Inflammatory macrophage (primary cell): ENCODE data around the gene FBXO44.

Experiments
- DNase-seq, 2 donors: peaks; one replicate each; pipeline ENCODE4 v3.0.0-alpha.2; 2020 to 2022

Gene FBXO44

DNA sequence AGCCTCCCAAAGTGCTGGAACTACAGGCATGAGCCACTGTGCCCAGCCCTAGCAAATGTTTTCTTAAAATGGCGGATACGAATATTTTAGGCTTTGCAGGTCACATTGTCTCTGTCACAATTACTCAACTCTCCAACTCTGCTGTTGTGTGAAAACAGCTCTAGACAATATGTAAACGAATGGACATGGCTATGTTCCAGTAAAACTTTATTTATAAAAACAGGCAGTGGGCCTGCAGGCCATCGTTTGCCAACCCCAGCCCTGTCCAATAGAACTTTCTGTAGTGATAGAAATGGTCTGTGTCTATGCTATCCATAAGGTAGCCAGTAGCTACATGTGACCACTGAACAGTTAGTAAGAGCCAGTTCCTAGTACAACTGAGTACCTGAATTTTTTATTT is 5.1 kb downstream of the FBXO44 start:
- DNase-seq, result no peak

DNA sequence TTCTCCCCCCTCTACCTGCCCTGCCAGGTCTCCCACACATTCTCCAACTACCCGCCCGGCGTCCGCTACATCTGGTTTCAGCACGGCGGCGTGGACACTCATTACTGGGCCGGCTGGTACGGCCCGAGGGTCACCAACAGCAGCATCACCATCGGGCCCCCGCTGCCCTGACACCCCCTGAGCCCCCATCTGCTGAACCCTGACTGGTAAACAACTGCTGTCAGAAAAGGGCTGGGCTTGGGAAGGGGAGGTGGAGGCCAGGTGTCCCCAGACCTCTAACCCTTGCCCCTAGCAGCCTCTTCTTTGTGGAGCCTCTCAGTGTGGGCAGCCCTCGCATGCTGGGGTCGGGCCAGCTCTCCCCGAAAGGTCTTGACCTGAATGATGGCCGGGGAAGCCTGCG is 6.4 kb downstream of the FBXO44 start:
- DNase-seq, result no peak

DNA sequence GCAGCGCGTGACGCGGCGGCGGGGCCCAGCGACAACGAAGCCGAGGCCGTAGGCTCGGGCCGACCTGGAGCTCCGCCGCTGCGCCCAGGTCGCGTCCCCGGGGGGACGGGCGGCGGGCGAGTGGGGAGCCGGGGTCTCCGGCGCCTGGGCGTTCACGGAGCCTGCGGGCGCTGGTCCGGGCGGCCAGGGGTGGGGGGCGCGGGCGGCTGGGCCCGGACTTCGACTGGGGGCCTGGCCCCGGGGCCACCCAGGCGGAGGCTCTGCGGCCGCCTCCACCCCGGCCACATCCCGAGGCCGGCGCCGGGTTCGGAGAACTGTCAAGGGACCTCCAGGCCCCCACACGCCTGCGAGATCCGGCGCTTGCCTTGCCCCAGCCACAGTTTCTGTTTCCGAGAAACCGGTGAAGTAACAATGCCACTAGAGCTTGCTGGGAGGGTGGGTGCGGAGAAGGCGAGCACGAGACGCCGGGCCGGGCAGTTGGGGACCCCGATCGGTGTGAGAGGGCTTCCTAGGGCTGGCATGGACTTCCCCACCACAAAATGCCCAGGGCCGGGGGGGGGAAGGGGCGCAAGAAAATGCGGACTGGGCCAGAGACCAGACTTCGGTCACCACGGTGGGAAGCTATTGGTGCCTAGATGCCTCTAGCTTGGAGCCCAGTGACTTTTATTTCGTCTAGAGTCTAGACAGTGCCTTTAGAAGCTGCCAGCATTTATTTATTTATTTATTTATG is 9.8 kb downstream of the FBXO44 start:
- peak; percentile 58 to 70 for DNase-seq

DNA sequence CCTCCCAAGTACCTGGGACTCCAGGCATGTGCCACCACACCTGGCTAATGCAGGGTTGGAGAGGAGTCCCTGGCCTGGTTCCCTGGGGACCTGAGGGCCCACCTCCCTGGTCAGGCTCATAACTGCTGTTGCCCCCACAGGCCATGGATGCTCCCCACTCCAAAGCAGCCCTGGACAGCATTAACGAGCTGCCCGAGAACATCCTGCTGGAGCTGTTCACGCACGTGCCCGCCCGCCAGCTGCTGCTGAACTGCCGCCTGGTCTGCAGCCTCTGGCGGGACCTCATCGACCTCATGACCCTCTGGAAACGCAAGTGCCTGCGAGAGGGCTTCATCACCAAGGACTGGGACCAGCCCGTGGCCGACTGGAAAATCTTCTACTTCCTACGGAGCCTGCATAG is 13.8 kb downstream of the FBXO44 start:
- DNase-seq, result no peak

DNA sequence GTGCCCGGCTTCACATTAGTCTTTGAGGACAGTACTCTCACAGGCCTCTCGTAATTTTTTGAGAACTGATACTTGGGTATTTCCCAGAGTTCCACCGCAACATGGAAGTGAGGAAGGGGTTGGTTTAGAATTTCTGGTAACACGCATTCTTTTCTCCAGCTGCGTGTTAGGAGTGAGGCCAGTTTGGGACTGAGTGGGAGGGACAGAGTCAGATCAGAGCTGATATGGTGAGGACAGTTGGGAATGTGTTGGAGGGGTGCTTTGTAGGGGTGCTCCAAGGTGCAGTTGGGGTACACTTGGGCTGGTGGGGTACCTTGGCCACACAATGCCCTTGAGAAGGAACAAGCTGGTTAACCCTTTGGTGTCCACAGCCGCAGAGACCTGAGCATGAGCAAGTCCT is 16.1 kb downstream of the FBXO44 start:
- DNase-seq, result peak in 1 of 2 donors; percentile 31

DNA sequence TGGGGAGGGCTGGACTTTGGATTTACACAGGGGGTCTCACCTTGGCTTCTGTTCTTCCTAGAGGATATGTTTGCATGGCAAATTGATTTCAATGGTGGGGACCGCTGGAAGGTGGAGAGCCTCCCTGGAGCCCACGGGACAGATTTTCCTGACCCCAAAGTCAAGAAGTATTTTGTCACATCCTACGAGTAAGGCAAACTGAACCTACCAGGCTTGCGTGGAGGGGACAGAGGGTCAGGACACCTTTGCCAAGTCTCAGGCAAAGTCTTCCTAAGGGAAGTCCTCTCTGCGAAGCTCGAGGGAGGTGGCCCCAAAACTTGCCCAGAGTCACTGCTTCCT is 16.5 kb downstream of the FBXO44 start:
- peak in 1 of 2 donors; percentile 40 for DNase-seq

DNA sequence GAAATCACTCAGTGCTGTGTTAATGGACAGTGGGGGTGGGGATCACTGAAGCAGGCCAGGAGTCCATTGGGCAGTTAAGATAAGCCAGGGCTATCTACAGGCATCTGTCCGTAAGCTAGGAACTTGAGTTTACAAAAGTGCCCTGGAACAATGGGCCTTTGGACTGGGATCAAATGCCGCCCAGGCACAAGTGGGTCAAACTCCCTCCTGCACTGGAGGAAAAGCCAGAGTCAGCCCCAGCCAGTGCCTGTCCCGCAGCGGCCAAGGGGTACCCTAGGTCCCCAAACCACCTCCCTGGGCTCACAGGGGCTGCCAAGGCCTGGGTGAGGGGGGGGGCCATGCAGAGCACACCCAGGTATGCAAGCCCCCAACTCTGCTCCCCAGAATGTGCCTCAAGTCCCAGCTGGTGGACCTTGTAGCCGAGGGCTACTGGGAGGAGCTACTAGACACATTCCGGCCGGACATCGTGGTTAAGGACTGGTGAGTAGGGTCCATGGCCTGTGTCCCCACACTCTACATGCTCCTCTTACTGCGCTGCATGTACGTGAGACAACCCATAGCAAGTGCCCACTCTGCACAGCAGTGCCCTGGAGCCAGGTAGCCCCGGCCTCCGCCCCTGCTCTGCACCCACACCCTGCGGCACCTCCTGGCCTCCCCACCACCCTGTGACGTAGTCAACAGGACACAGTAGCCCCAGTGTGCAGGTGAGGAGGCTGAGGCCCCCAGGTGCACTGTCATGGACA is 17.0 kb downstream of the FBXO44 start:
- DNase-seq, result peak in 1 of 2 donors; percentile 18

DNA sequence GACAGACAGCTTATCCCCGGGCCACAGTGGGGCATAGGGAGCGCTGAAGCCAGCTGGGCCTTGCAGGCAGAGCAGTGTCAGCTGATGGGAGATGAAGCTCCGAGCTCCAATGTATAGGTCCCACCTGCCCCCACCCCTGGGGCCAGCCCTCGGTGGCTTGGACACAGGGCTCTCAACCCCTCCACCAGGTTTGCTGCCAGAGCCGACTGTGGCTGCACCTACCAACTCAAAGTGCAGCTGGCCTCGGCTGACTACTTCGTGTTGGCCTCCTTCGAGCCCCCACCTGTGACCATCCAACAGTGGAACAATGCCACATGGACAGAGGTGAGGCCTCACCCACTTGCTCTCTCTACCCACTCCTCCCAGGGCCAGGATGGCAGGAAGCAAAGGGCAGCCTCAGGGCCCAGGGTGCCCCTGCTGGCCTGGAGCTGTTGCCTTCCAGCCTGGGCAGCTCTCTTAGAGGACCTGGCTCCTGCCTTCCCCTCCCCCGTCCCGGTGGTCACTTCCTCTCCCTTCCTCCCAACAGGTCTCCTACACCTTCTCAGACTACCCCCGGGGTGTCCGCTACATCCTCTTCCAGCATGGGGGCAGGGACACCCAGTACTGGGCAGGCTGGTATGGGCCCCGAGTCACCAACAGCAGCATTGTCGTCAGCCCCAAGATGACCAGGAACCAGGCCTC is 18.6 kb downstream of the FBXO44 start:
- no peak for DNase-seq

DNA sequence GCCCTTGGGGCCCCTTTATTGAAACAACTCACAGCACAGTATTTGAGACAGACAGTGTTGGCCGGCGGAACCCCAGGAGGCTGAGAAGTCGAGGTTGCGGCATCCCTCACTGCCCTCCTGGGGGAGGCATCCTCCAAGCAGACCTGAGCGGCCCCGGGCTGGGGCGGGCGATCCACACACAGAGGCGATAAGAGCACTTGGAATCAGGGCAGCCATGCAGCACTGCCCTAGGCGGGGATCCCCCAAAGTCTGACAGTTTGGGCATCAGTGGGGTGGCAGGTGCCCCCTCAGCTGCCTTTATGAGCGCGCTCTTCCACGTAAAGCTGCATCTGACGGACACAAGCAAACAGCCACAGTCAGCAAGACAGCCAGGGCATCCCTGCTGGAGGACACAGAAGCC is 19.8 kb downstream of the FBXO44 start:
- no peak for DNase-seq

DNA sequence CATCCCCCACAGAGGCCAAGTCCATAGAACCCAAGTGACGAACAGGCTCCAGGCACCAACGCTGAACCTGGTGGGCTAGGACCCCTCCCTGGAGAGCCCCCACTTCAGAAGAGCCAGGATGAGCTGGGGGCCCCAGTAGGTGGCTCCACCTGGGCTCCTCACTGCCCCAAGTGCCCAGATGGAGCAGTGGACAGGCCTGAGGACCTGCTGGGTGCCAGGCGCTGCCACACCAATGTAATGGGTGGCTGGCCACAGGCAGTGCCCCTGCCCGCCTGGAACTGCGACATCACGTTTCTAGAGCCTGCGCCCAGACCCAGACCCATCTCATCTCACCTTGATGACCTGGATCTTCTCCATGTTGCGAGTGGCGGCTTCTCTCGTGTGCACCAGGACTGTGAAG is 20.6 kb downstream of the FBXO44 start:
- DNase-seq, result no peak

DNA sequence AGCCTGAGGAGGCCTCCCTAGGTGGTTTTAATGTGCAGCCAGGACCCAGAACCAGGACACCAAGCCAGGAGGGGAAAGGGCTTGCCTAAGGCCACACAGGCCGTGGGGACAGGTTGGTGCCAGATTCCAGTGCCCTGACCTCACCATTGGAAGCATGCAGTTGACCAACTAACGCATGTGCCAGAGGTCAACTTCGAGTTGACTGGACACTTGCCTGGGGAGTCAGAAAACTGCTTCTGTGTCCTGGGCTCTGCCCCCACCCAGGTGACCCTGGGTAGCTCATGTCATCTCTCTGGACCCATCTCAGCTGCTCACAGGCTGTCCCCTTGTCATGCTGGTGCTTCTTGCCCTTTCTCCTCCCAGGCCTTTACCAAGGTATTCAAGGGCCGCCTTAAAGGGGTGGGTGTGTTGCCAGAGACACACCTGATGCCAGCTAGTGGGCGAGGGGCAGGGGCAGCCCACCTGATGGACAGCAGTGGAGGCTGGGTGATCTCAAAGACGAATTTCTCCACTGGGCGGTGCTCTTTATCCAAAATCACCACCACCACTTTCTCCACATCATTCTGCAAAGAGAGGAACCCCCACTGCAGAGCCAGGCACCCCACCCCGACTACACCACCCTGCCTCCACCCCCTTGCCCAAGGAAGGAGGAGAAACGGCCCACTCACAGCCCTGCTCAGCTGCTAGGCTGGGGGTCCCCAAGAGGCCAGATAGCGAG is 21.9 kb downstream of the FBXO44 start:
- DNase-seq, result no peak

DNA sequence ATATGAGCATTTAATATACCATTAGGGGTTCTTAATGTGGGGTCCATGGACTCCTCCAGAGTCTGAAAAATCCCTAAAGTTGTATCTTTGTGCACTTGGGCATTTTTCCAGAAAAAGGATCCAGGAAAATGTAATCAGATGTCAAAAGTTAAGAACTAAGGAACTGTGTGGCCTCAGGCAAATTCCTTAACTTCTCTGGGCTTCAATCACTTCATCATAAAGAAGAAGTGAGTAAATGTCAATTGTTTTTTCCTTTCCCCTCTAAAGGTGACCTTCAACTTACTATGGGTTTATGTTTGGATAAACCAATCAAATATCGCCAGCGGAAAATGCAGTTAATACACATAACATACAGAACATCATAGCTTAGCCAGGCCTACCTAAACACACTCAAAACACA is 23.8 kb downstream of the FBXO44 start:
- no peak for DNase-seq

DNA sequence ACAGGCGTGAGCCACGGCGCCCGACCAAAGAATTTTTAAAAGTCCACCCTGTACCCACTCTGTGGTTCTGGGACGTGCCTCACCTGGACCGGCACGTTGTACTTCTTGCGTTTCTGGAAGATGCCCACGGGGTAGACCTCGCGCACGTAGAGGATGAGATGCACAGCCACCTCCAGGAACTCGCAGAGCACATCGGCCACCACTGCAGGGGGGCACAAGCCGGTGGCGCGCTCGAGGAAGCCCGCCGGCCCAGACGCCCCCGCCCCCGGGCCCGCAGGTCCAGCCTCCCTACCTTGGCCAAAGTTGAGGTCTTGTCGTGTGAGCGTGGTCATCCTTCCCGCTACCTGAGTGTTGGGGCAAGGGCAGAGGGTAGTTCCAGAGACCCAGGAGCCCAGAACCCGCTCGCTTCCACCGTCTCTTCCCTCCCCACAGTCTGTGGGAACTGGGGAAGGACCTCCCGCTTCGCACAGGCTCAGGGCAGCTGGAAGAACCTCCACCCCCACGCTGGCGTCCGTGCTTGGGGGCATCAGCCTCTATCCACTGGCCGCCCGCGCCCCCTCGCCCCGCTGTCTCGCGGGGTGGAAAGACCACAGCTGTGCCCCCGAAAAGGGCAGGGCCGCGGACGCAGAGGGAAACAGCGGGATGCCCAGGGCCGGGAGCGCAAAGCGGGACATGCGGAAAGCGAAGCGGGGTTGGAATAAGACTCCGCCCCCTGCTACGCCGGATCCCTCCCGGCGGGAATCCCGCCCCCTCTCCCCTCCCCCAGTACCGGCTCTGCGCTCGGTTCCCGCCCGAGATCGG is 25.8 kb downstream of the FBXO44 start:
- no peak for DNase-seq

DNA sequence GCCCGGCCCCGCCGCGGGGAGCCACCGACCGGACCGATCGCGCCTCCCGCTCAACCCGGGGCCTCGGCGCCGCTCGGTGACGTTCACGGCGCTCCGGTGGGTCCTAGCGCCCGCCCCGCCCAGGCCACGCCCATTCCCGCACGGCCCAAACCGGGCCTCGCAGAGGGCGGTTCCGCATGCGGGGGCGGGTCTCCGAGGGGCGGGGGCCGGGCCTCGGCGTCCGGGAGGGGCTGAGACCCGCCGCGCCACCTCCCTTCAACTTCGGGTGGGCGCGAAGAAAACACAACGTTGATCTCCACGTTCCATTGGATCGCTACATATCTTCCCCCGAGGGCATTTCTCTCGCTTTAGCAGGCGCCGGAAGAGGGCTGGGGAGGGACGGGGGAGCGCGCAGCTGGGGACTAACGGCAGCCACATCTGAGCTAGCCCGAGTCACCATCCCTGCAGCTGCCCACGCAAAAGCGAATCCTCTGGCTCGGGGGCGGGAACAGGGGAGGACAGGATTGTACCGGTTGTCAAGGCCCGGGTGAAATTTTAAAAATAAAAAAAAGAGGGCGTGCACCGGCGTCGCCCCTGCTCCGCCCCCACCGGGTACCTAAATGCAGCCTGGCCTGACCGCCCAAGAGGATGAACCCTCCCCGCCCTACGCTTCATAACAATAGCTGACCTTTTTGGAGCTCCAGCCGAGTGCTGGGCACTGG is 26.5 kb downstream of the FBXO44 start, which contains the start of gene MAD2L2:
TSS of gene MAD2L2 (minus strand) at position 78 of the 701 bp plus-strand sequence. CDS start 547 bp downstream, outside the sequence.
- DNase-seq, result peak; percentile 81 to 86

DNA sequence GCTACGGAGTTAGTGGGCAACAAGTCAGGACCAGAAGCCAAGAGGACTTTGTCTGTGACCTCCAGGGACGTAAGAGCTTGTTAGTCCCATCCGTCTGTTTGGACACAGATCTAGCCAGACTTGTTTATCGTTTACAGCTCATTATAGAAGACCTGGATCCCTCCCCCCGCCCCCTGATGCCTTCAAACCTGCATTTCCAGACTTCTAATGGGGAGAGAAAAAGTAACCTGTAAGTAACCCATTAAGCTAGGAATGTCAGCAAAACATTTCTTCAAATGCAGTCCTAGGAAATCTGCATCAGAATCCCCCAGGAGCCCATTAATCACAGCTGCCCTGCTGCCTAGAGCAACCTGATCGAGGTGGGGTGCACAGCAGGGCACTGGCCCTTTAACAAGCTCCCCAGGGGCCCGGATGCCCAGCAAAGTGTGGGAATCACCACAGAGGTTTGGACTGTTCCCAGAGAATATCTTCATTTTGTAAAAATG is 27.7 kb downstream of the FBXO44 start:
- DNase-seq, result no peak

DNA sequence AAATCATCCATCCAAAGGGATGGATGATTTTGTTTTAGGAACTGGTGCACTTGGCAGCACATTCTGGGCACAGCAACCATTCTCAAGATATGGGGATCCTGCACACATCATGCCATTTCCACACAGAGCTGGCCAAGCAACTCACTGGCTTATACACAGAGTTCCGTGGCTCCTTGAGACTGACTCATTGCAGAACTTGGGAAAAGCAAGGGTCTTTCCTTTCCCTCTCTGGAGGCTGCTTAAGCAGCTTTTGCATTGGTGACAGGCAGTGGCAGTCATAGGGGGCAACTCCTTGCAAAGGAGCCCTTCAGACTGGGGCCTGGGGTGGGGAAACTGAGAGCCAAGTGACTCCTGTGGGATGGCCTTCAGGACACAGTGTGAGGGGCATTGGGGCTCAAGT is 28.1 kb downstream of the FBXO44 start:
- DNase-seq, result no peak

DNA sequence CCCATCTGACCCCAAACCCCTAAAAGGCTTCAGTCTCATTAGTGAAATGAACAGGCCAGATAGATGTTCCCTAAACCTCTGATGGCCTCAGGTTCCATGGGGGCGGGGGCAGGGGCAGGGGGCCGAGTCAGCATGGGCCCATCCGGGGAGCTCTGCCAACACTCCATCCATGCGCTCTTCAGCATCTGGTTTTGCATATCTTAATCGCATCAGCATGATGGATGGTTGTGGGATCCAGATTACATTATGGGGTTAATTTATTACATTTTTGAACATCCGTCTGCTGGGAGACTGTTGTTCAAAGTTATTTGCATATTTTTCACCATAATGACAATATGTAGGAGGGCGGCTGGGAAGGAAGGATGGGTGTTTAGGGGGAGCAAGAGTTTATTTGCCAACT is 29.4 kb downstream of the FBXO44 start:
- no peak for DNase-seq

DNA sequence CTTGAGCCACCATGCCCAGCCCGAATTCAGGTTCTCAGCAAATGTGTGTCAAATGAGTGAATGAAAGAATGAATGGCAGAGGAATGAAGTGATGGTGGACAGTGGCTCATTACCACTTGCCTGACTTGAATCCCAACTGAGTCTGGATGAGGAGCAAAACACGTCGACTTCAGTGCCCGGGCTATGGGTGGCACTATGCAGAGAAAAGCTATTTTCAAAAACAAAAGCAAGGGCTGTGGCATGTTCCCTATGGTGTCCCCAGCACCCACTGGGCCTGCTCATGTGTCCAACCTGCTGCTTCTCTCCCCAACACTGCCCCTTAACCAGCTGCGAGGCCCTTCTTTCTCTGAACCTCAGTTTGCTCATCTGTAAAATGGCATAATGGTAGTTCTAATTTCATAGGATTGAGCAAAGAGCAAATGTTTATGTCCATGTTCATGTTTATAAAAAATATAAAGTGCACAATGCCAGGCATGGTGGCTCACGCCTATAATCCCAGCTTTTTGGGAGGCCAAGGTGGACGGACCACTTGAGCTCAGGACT is 30.6 kb downstream of the FBXO44 start:
- no peak for DNase-seq

DNA sequence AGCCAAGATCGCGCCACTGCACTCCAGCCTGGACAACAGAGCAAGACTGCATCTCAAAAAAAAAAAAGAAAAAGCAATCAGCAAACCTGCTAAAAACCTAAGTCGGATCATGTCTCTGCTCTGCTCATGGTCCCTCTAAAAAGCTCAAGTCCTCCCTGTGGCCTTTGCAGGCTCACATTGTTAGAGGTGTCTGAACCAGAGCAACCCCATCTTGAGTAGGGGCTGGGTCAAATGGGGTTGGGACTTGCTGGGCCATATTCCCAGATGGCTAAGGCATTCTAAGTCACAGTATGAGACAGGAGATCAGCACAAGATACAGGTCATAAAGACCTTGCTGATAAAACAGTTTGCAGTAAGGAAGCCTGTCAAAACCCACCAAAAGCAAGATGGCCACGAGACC is 33.8 kb downstream of the FBXO44 start:
- no peak for DNase-seq

DNA sequence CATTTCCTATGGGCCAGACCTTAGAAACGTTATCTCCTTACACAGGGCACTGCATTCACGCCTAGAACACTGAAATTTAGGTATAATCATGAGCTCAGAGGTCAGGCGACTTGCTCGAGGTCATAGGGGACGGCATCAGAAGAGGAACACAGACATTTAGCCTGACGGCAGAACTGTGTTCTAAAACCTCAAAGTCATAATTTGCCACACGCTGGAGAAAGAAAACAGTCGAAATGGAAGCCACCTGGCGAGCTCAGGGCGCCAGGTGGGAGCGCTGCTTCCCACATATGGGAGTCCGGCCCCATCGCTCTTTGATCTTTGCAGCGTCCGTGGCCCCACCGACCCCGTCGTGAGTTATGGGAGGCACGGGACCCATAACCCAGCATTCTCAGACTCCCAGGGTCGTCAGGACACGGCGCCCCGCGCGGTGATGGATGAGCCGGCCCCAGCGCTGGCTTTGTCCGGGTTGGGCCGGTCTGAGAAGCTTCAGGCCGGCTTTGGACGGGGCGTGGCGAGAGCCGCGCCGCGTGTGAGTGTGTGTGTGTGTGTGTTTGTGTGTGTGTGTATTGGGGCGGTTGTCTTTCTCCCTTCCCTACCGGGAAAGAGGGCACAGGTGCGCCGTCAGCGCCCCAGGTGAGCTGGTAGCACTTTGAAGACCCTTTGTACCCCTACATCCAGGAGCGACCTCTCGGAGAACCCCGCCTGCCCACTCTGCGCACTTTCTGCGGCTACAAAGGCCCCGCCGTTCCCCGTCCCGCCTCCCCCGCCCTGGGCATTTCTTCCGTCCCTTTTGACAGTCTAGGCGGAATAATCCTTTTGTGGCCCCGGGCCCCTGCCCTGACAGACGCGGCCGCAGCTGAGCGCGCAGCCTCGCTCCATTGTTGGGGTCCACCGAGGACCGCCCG is 36.0 kb downstream of the FBXO44 start:
- peak; percentile 23 to 73 for DNase-seq
